Measurements from ENCODE around the gene SPAG7. TPM values are rescaled to one million over a fixed set of nuclear protein-coding genes. Genes with fewer than 3 reads are reported as not detected.

SPAG7 gene
- total and polyA plus RNA-seq, 4 donors: 63.8 to 101 (median 75.8) TPM

DNA sequence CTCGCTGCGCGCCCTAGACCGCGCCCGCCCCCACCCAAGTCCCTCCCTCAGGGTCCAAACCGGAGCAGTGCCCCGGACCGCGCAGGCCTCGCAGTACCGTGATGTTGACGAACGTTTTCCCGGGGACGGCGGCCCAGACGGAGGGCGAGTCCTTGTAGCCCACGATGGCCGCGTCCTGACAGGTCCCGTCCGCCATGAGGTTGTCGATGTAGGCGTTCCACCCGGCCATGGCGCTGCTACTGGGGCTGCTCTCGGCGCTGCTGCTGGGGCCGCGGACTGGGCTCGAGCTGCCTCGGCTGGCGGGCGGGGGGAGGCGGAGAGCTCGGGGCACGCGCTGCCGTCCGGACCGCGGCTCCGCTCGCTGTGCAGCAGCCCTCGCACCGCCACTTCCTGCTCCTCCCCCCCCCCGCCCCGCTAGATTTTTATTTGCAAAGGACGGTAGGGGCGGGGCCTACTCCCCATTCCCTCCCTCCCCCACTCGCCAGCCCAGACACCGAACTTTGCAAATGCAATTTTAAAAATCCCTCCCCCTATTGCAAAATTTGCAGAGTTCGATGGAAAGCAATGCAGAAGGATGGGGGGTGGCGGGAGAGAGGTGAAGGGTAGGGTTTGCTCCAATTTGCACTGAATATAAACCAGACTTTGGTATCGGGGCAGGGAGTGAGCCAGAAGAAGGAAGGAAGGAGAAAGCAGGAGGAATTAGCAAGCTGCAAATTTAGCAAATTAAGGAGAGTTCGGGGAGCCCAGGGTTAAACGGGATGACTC, 19.3 kb downstream of the SPAG7 start, which contains the start of gene PFN1:
PFN1 (minus strand) TSS at position 365 of the 765 bp plus-strand sequence; CDS start at position 229, 136 bp downstream.
- Histone ChIP-seq H3K9ac (ENCODE audit: insufficient read depth in 1 of 2, low read length in 2 of 2) (peak within 1 kb of the TSS; percentile 37 to 65), H3K27ac (ENCODE audit: low read depth in 1 of 2, low read length in 1 of 2) (peak within 1 kb of the TSS; percentile 91 to 99), H3K4me1 (ENCODE audit: control insufficient read depth in 5 of 5, insufficient read depth in 5 of 5, low read length in 5 of 5) (peaks cover 2 to 27% (median 18%) of the 10 kb centered on the region in 5 donors), H3K36me3 (ENCODE audit: control insufficient read depth in 4 of 4, insufficient read depth in 4 of 4, low read length in 4 of 4) (peaks cover 7 to 21% (median 18%) of the 10 kb centered on the region in 4 donors), H3K9me3 (ENCODE audit: control insufficient read depth in 4 of 4, insufficient read depth in 3 of 4, low read length in 3 of 4) (no peaks in the 10 kb centered on the region), H3K27me3 (ENCODE audit: control insufficient read depth in 3 of 3, insufficient read depth in 3 of 3, low read length in 2 of 3) (no peaks in the 10 kb centered on the region), H3K4me3 (peak within 1 kb of the TSS; percentile 100)
- 0 to 1% methylated on average over 53 to 59 of the region's 59 CpGs for WGBS, 2 donors
- DNase-seq: peak; percentile 94 to 98 (median 97)
- peak; percentile 71 for ATAC-seq (ENCODE audit: insufficient read depth, low FRiP score)
- TF ChIP-seq, protein P1, sequence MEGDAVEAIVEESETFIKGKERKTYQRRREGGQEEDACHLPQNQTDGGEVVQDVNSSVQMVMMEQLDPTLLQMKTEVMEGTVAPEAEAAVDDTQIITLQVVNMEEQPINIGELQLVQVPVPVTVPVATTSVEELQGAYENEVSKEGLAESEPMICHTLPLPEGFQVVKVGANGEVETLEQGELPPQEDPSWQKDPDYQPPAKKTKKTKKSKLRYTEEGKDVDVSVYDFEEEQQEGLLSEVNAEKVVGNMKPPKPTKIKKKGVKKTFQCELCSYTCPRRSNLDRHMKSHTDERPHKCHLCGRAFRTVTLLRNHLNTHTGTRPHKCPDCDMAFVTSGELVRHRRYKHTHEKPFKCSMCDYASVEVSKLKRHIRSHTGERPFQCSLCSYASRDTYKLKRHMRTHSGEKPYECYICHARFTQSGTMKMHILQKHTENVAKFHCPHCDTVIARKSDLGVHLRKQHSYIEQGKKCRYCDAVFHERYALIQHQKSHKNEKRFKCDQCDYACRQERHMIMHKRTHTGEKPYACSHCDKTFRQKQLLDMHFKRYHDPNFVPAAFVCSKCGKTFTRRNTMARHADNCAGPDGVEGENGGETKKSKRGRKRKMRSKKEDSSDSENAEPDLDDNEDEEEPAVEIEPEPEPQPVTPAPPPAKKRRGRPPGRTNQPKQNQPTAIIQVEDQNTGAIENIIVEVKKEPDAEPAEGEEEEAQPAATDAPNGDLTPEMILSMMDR (IDR thresholded peaks at IDR 0.05; ENCODE audit: control extremely low read depth, extremely low read depth): no peak

DNA sequence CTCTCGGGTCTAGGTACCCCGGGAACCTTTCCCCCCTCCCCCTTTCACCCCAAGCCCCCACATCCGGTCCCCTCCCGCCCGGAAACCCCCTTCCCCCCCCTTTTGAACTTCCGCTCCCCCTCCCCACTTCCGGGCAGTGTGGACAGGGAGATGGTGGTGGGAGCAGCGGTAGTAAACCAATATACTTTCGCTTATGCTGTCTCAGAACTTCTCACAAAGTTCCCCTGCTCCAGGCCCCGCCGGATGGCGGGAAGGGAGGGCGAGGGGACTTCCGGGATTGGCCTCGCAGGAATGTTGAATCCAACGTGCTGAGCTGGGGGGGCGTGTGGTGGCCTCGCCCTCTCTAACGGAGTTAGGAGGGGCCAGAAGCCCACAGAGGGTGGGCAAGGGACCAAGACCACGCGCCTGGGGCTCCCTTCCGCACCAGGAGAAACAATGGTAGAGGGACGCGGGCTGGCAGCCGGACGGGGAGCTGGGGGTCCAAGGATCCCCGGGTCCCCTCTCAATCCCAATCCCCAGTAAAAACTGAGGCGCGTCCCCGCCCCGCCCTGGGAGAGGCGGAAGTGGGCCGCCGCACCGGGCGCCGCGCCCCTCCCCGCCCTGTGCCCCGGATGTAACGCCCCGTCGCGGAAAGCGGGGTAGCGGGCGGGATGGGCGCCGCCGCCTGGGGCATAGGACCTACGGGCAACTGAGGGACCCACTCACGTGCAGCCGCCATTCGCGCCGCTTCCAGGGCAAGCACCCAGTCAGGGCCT, 20.0 kb downstream of the SPAG7 start:
- peak overlapping the region; percentile 100 for H3K4me3 ChIP-seq

DNA sequence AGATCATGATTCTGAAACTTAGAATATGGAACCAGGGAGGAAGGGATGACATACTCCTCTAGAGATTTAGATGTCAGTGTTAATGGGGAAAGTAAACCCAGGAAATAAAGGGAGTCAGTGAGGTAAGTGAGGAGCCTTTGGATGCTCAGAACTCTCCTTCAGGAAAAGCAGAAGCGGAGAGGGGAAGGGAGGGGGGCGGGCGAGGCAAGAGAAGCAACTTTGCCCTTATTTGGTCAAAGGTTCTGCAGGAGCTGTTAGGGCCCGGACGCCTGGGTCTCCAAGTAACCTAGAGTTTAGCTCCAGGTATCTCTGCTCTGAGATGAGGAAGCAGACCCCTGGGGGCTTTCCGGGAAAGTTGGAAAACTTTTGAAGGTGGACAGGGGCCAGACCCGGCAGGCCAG, 20.6 kb downstream of the SPAG7 start:
- 0 to 1% methylated on average over 7 of the region's 7 CpGs for WGBS, 2 donors
- Histone ChIP-seq H3K27ac (ENCODE audit: low read depth in 1 of 2, low read length in 1 of 2) (peak overlapping the region; percentile 73 to 87), H3K9me3 (ENCODE audit: control insufficient read depth in 4 of 4, insufficient read depth in 3 of 4, low read length in 3 of 4) (no peaks in the 10 kb centered on the region), H3K27me3 (ENCODE audit: control insufficient read depth in 3 of 3, insufficient read depth in 3 of 3, low read length in 2 of 3) (no peaks in the 10 kb centered on the region), H3K36me3 (ENCODE audit: control insufficient read depth in 4 of 4, insufficient read depth in 4 of 4, low read length in 4 of 4) (peaks cover 12 to 32% (median 27%) of the 10 kb centered on the region in 4 donors), H3K4me1 (ENCODE audit: control insufficient read depth in 5 of 5, insufficient read depth in 5 of 5, low read length in 5 of 5) (peaks cover 2 to 26% (median 17%) of the 10 kb centered on the region in 5 donors), H3K9ac (ENCODE audit: insufficient read depth in 1 of 2, low read length in 2 of 2) (peak overlapping the region in 1 of 2 donors; percentile 11), H3K4me3 (peak overlapping the region; percentile 67)
- TF ChIP-seq, protein P1 (IDR thresholded peaks at IDR 0.05; ENCODE audit: control extremely low read depth, extremely low read depth): no peak
- DNase-seq (peak in 2 of 3 donors; percentile 10 to 11), ATAC-seq (ENCODE audit: insufficient read depth, low FRiP score) (no peak)

More for the DNA sequence above, 20.0 kb downstream of the SPAG7 start:
- H3K27me3 ChIP-seq (ENCODE audit: control insufficient read depth in 3 of 3, insufficient read depth in 3 of 3, low read length in 2 of 3): no peaks in the 10 kb centered on the region
- WGBS, 2 donors: 1% methylated on average over 40 to 56 of the region's 56 CpGs
- peak overlapping the region in 1 of 2 donors; percentile 37 for H3K9ac ChIP-seq (ENCODE audit: insufficient read depth in 1 of 2, low read length in 2 of 2)
- peaks cover 11 to 28% (median 25%) of the 10 kb centered on the region in 4 donors for H3K36me3 ChIP-seq (ENCODE audit: control insufficient read depth in 4 of 4, insufficient read depth in 4 of 4, low read length in 4 of 4)
- H3K9me3 ChIP-seq (ENCODE audit: control insufficient read depth in 4 of 4, insufficient read depth in 3 of 4, low read length in 3 of 4): no peaks in the 10 kb centered on the region
- peak overlapping the region; percentile 91 to 99 for H3K27ac ChIP-seq (ENCODE audit: low read depth in 1 of 2, low read length in 1 of 2)
- peak; percentile 32 for ATAC-seq (ENCODE audit: insufficient read depth, low FRiP score)
- TF ChIP-seq, protein P1 (IDR thresholded peaks at IDR 0.05; ENCODE audit: control extremely low read depth, extremely low read depth): no peak
- H3K4me1 ChIP-seq (ENCODE audit: control insufficient read depth in 5 of 5, insufficient read depth in 5 of 5, low read length in 5 of 5): peaks cover 2 to 26% (median 18%) of the 10 kb centered on the region in 5 donors
- DNase-seq: peak; percentile 73 to 80 (median 75)

All from lung (tissue), 12 donors.